HepG2 (cell line): ENCODE measurements around the gene ATXN7L2. TPM values are rescaled to one million over a fixed set of nuclear protein-coding genes. Genes with fewer than 3 reads are reported as not detected.

Experiments used
- ATAC-seq: fragments of 200-7000 bp; cut with Tn5 transposase; 3 replicates; pipeline ENCODE4 v1.9.1; 2020; ENCODE audit warnings: mild to moderate bottlenecking, moderate library complexity
- BruUV-seq: library from RNA; stranded (reverse); fragments of 400-500 nt; replicated peaks from 2 replicates; lab custom pipeline; 2021; lab: Mats Ljungman, UMichigan
- CTCF ChIA-PET: fragments of 300-600 bp; formaldehyde crosslinking; extraction: SDS; loops from one replicate; lab custom pipeline; 2021; ENCODE audit warnings: low total read pairs, inconsistent platforms, low intra/inter-chr PET ratio; lab: Yijun Ruan, JAX
- POLR2A ChIA-PET: fragments of 350-600 bp; sonication (Branson Sonifier 250); formaldehyde crosslinking; loops from one replicate; lab custom pipeline; 2020; ENCODE audit warnings: antibody characterized with exemption, inconsistent platforms; lab: Yijun Ruan, JAX
- DNase-seq: peaks from one replicate; pipeline ENCODE4 v3.0.0-alpha.2; 2015; ENCODE audit warnings: low spot score
- FAIRE-seq: peaks from 3 replicates; lab custom pipeline; 2011; peaks lifted over from hg19 to GRCh38; lab: Jason Lieb, UNC
- H2AFZ ChIP-seq: one replicate; pipeline ENCODE4 v1.6.1; 2011; ENCODE audit warnings: low read length, inconsistent platforms
- H3K27ac ChIP-seq: fragments of 300-600 bp; 3 replicates; pipeline ENCODE4 v1.8.0; 2011; ENCODE audit warnings: mixed run types, mild to moderate bottlenecking, mixed read lengths, low read length, inconsistent platforms; ENCODE audit not compliant: insufficient read depth; ENCODE audit errors: extremely low read length
- H3K27me3 ChIP-seq, 2 experiments: fragments of 200-600 bp in 1 of 2; 2 replicates in 1 of 2; 3 replicates in 1 of 2; pipeline versions ENCODE4 v1.6.0 to v1.8.0; 2011; ENCODE audit warnings: low read length in 2 of 2, mild to moderate bottlenecking in 2 of 2, moderate library complexity in 2 of 2, inconsistent platforms in 1 of 2; ENCODE audit not compliant: insufficient read depth in 2 of 2, control insufficient read depth in 1 of 2
- H3K36me3 ChIP-seq, 2 experiments: fragments of 200-600 bp in 1 of 2; replicated peaks in 1 of 2; 2 replicates in 1 of 2; 3 replicates in 1 of 2; pipeline versions ENCODE4 v1.5.1 to v1.8.0; 2011; ENCODE audit warnings: low read length in 2 of 2, inconsistent platforms in 1 of 2; ENCODE audit not compliant: insufficient read depth in 2 of 2, control insufficient read depth in 1 of 2
- H3K4me1 ChIP-seq: 2 replicates; pipeline ENCODE4 v1.5.1; 2012; ENCODE audit warnings: low read length, inconsistent platforms; ENCODE audit not compliant: insufficient read depth
- H3K4me2 ChIP-seq: 2 replicates; pipeline ENCODE4 v1.6.0; 2011; ENCODE audit warnings: low read depth, low read length, inconsistent platforms
- H3K4me3 ChIP-seq, 3 experiments: fragments of 200-600 bp in 1 of 3; sonication (generic), shearing (Covaris generic) in 1 of 3; replicated peaks in 1 of 3; 2 replicates each; pipeline ENCODE4 v1.5.1; 2011 to 2016; ENCODE audit warnings: low read length in 3 of 3, inconsistent platforms in 2 of 3, low read depth in 2 of 3, mild to moderate bottlenecking in 2 of 3, control low read depth in 1 of 3, mixed read lengths in 1 of 3; ENCODE audit not compliant: insufficient read depth in 1 of 3
- H3K79me2 ChIP-seq: one replicate; pipeline ENCODE4 v1.6.1; 2011; ENCODE audit warnings: low read length, inconsistent platforms; ENCODE audit not compliant: insufficient read depth
- H3K9ac ChIP-seq: 2 replicates; pipeline ENCODE4 v1.6.0; 2011; ENCODE audit warnings: mild to moderate bottlenecking, low read depth, low read length, inconsistent platforms; ENCODE audit not compliant: insufficient read depth
- H3K9me3 ChIP-seq: 2 replicates; pipeline ENCODE4 v1.5.1; 2012; ENCODE audit warnings: mild to moderate bottlenecking, low read length
- H4K20me1 ChIP-seq: 2 replicates; pipeline ENCODE4 v1.6.0; 2011; ENCODE audit warnings: inconsistent platforms, mild to moderate bottlenecking, low read length, moderate library complexity; ENCODE audit not compliant: insufficient read depth
- GPN1 ChIP-seq: sonication (generic); formaldehyde crosslinking; IDR thresholded peaks from 2 replicates; pipeline ENCODE4 v1.5.1; 2020; ENCODE audit warnings: missing genetic modification reagents, borderline replicate concordance
- IRF2 ChIP-seq: IDR thresholded peaks from 2 replicates; pipeline ENCODE4 v1.6.1; 2018; ENCODE audit warnings: missing genetic modification reagents, missing compliant biosample characterization
- KLF13 ChIP-seq: sonication (generic); formaldehyde crosslinking; IDR thresholded peaks from 2 replicates; pipeline ENCODE4 v1.4.0; 2020; ENCODE audit warnings: mild to moderate bottlenecking, missing genetic modification reagents
- MAFK ChIP-seq, 2 experiments: IDR thresholded peaks in 1 of 2; conservative IDR thresholded peaks in 1 of 2; 2 replicates each; pipeline ENCODE4 v1.6.1; 2011; ENCODE audit warnings: improper control_type of control experiment in 2 of 2, low read length in 2 of 2
- NFKB2 ChIP-seq: sonication (generic); formaldehyde crosslinking; IDR thresholded peaks from 2 replicates; pipeline ENCODE4 v1.4.0; 2020; ENCODE audit warnings: missing genetic modification reagents, borderline replicate concordance
- NONO ChIP-seq, 2 experiments: fragments of 450-650 bp in 1 of 2; sonication (generic) in 1 of 2; formaldehyde crosslinking in 1 of 2; IDR thresholded peaks in 1 of 2; conservative IDR thresholded peaks in 1 of 2; 2 replicates each; pipeline versions ENCODE4 v1.6.1 to v1.8.0; 2017 to 2022; ENCODE audit warnings: mild to moderate bottlenecking in 1 of 2, missing genetic modification reagents in 1 of 2, moderate library complexity in 1 of 2
- ZNF142 ChIP-seq: sonication (generic); formaldehyde crosslinking; IDR thresholded peaks from 2 replicates; pipeline ENCODE4 v1.4.0; 2020; ENCODE audit warnings: missing genetic modification reagents
- ZNF205 ChIP-seq: IDR thresholded peaks from 2 replicates; pipeline ENCODE4 v1.6.1; 2018; ENCODE audit warnings: missing biosample characterization, missing genetic modification reagents
- ZNF282 ChIP-seq: fragments of 450-650 bp; IDR thresholded peaks from 2 replicates; pipeline ENCODE4 v1.6.1; 2018; ENCODE audit not compliant: partially characterized antibody
- ZNF292 ChIP-seq: sonication (generic); formaldehyde crosslinking; IDR thresholded peaks from 2 replicates; pipeline ENCODE4 v1.8.1; 2022; ENCODE audit warnings: mild to moderate bottlenecking, low read depth, missing genetic modification reagents, borderline replicate concordance
- ZNF724P ChIP-seq: sonication (generic); formaldehyde crosslinking; IDR thresholded peaks from 2 replicates; pipeline ENCODE4 v1.8.0; 2022; ENCODE audit warnings: missing genetic modification reagents, borderline replicate concordance
- ZNF879 ChIP-seq: sonication (generic); formaldehyde crosslinking; IDR thresholded peaks from 2 replicates; pipeline ENCODE4 v1.8.1; 2023; ENCODE audit warnings: missing genetic modification reagents
- WGBS: methylation state at CpG from one replicate; pipeline ENCODE4 v1.1.6; 2017; ENCODE audit warnings: low lambda C conversion rate; 5-methylcytosine and 5-hydroxymethylcytosine counted together
- in situ Hi-C: cut with HindIII; loops from 2 replicates; pipeline ENCODE4 v1.10.0; 2017; ENCODE audit warnings: low pct_unique_long_range_greater_than_20kb; ENCODE audit not compliant: extremely low pct_ligation_motif_present
- intact Hi-C: fragments of 100-400 bp; cut with micrococcal nuclease; formaldehyde crosslinking; loops from one replicate; pipeline ENCODE4 v1.10.0; 2022; ENCODE audit not compliant: unreplicated experiment
- polyA plus RNA-seq, 8 experiments: library from polyadenylated mRNA; depleted of rRNA in 3 of 8; stranded (reverse) in 7 of 8; unstranded in 1 of 8; fragments of >200 nt; fragmentation: Illumina TruSeq in 4 of 8; extraction: Trizol in 4 of 8; gene quantifications; 2 replicates each; pipeline versions ENCODE4 v1.2.1 to v1.2.3, GENCODE V29; 2011 to 2016; ENCODE audit warnings: low read depth in 4 of 8, missing spikeins in 1 of 8, mixed read lengths in 1 of 8; ENCODE audit not compliant: insufficient read depth in 1 of 8
- total RNA-seq, 5 experiments: library from RNA; depleted of rRNA; stranded (reverse); fragments of >200 nt; fragmentation: Illumina TruSeq; extraction: Trizol; gene quantifications; 2 replicates each; pipeline ENCODE4 v1.2.3, GENCODE V29; 2016; ENCODE audit warnings: low read depth in 1 of 5
- TF ChIP-seq, protein P1 (sequence below): sonication (generic); formaldehyde crosslinking; IDR thresholded peaks from 2 replicates; pipeline ENCODE4 v1.4.0; 2020; ENCODE audit warnings: mild to moderate bottlenecking, missing genetic modification reagents

ATXN7L2 gene
- total and polyA plus RNA-seq, 2 of the 13 experiments (the other 11 are each of a cell fraction or from before 2014, with no cell fraction given) = 2.7 to 2.8 TPM

- ATAC-seq = no peak
- no peaks in the 10 kb centered on the region for H3K79me2 ChIP-seq
- 20% methylated on average over 1 of the region's 3 CpGs for WGBS
- no peak overlapping the region for H3K27ac ChIP-seq
- FAIRE-seq = no peak
- CTCF ChIA-PET = no interaction called here
- peaks cover 18% of the 10 kb centered on the region; the same call in 1 of the 2 replicates for H3K4me1 ChIP-seq
- no peak overlapping the region for H2AFZ ChIP-seq
- TF ChIP-seq GPN1 (CRISPR knock-in tag) = no peak
- TF ChIP-seq ZNF879 = no peak
- TF ChIP-seq ZNF142 (CRISPR knock-in tag) = no peak
- no peak for TF ChIP-seq ZNF724P
- no peak for TF ChIP-seq ZNF292 (CRISPR knock-in tag)
- TF ChIP-seq KLF13 (CRISPR knock-in tag) = no peak
- TF ChIP-seq IRF2 = no peak
- no peak for TF ChIP-seq NONO (IDR thresholded peaks at IDR 0.05)
- no peak for TF ChIP-seq NONO (CRISPR knock-in tag; conservative IDR thresholded peaks at IDR 0.05)
- no peak for TF ChIP-seq ZNF205 (CRISPR knock-in tag)
- TF ChIP-seq MAFK (conservative IDR thresholded peaks at IDR 0.05 in 1 of 2, IDR thresholded peaks at IDR 0.05 in 1 of 2; ENCODE audit: low read length in 2 of 2) = no peak
- TF ChIP-seq, protein P1, sequence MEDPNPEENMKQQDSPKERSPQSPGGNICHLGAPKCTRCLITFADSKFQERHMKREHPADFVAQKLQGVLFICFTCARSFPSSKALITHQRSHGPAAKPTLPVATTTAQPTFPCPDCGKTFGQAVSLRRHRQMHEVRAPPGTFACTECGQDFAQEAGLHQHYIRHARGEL (CRISPR knock-in tag) = no peak
- TF ChIP-seq NFKB2 (CRISPR knock-in tag) = no peak
- TF ChIP-seq ZNF282 = no peak
- H3K4me3 ChIP-seq = no peak overlapping the region
- H3K27me3 ChIP-seq = peaks cover 7 to 59% of the 10 kb centered on the region in 2 experiments; a peak in 4 of 5 replicates
- no peaks in the 10 kb centered on the region for H4K20me1 ChIP-seq
- DNase-seq = no peak
- in situ Hi-C loops = no loop called here
- H3K9me3 ChIP-seq = no peaks in the 10 kb centered on the region
- H3K9ac ChIP-seq = no peak overlapping the region
- intact Hi-C loops = no loop called here
- POLR2A ChIA-PET = interaction anchor here (1.0 to 2.2 kb wide), 2 partner anchors 12 to 20 kb away, joined by 3 to 6 read pairs; partner anchors contain the start of gene GNAI3
- no TSS peak for BruUV-seq
- no peaks in the 10 kb centered on the region for H3K36me3 ChIP-seq
- no peak overlapping the region for H3K4me2 ChIP-seq
Observed at GRCh38 chr1:109528712-109529111, 45.0 kb downstream of the ATXN7L2 start.
